ENCODE results near the gene SNRNP40. TPM values are rescaled to one million over a fixed set of nuclear protein-coding genes. Genes with fewer than 3 reads are reported as not detected.

SNRNP40 gene
- total and polyA plus RNA-seq, 2 donors (not counting 3 experiments of a cell fraction or from before 2014, with no cell fraction given) = 66.3 to 78.1 TPM

DNA sequence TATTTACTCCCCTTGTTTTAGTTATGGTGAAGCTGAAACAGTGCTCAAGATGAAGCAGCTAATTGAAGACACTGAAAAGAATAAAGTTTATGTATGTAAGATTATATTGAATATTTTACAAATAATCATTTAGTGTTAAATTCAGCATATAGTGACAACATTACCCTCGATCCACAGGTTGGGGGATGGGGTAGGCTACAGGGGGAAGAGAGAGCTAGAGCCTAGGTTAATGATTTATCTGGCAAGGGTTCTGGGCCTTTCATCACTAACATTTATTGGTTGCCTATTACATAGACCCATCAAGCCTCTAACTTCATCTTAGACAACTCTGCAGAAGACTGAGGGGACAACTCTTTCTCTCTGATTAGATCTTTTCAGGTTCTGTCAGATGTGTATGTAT, 21.6 kb upstream of the SNRNP40 start:
- CTCF ChIA-PET = interaction anchor here (0.9 kb wide), 1 partner anchor 22 kb away, joined by 3 read pairs; the partner anchor contains the start of genes SNRNP40 and ZCCHC17
- POLR2A ChIA-PET = no interaction called here
- BruUV-seq (replicated peaks) = no TSS peak

More for the DNA sequence above, 21.6 kb upstream of the SNRNP40 start:
- no peaks in the 10 kb centered on the region for H4K20me1 ChIP-seq (replicated peaks; ENCODE audit: control insufficient read depth, extremely low read depth, insufficient read depth, low read length)
- no peak overlapping the region for H3K9ac ChIP-seq (replicated peaks; ENCODE audit: extremely low read depth, insufficient read depth, low read length)
- FAIRE-seq = no peak
- H3K36me3 ChIP-seq (ENCODE audit: control insufficient read depth in 2 of 2, extremely low read depth in 1 of 2, insufficient read depth in 2 of 2, low read length in 2 of 2) = peaks cover 0 to 4% of the 10 kb centered on the region in 2 experiments
- no peak for TF ChIP-seq EZH2 (IDR thresholded peaks at IDR 0.05; ENCODE audit: borderline replicate concordance, low read depth, low read length, severe bottlenecking)
- TF ChIP-seq FOS (IDR thresholded peaks at IDR 0.05; ENCODE audit: borderline replicate concordance, insufficient read depth, low read length) = no peak
- no peak for TF ChIP-seq POLR2AphosphoS5 (IDR thresholded peaks at IDR 0.05; ENCODE audit: insufficient read depth, low read depth, low read length)
- TF ChIP-seq, protein P1, sequence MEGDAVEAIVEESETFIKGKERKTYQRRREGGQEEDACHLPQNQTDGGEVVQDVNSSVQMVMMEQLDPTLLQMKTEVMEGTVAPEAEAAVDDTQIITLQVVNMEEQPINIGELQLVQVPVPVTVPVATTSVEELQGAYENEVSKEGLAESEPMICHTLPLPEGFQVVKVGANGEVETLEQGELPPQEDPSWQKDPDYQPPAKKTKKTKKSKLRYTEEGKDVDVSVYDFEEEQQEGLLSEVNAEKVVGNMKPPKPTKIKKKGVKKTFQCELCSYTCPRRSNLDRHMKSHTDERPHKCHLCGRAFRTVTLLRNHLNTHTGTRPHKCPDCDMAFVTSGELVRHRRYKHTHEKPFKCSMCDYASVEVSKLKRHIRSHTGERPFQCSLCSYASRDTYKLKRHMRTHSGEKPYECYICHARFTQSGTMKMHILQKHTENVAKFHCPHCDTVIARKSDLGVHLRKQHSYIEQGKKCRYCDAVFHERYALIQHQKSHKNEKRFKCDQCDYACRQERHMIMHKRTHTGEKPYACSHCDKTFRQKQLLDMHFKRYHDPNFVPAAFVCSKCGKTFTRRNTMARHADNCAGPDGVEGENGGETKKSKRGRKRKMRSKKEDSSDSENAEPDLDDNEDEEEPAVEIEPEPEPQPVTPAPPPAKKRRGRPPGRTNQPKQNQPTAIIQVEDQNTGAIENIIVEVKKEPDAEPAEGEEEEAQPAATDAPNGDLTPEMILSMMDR (IDR thresholded peaks at IDR 0.05; ENCODE audit: extremely low read depth in 1 of 2, insufficient read depth in 1 of 2, low read depth in 1 of 2, low read length in 2 of 2) = no peak
- no peak for TF ChIP-seq MAX (IDR thresholded peaks at IDR 0.05; ENCODE audit: insufficient read depth, insufficient read length)
- TF ChIP-seq POLR2A (IDR thresholded peaks at IDR 0.05; ENCODE audit: low read depth, low read length) = no peak
- TF ChIP-seq GATA2 (IDR thresholded peaks at IDR 0.05; ENCODE audit: insufficient read depth, insufficient read length, low read depth, low read length) = no peak
- TF ChIP-seq MYC (IDR thresholded peaks at IDR 0.05; ENCODE audit: low read depth, low read length) = no peak
- TF ChIP-seq JUN (IDR thresholded peaks at IDR 0.05; ENCODE audit: borderline replicate concordance, insufficient read depth, insufficient read length, low read depth) = no peak
- H3K4me3 ChIP-seq (replicated peaks in 1 of 3; ENCODE audit: insufficient read depth in 1 of 3, low read depth in 1 of 3, low read length in 3 of 3) = no peak overlapping the region
- H3K4me1 ChIP-seq (ENCODE audit: control insufficient read depth, extremely low read depth, insufficient read depth, low read length) = no peaks in the 10 kb centered on the region
- dilution Hi-C loops (cut with MboI; ENCODE audit: extremely low pct_ligation_motif_present, low sequenced_read_pairs) = no loop called here
- no peaks in the 10 kb centered on the region for H3K9me1 ChIP-seq (replicated peaks; ENCODE audit: control insufficient read depth, extremely low read depth, insufficient read depth, low read length)
- no peaks in the 10 kb centered on the region for H3K9me3 ChIP-seq (replicated peaks; ENCODE audit: control insufficient read depth, insufficient read depth, low read length)
- H3K27ac ChIP-seq (ENCODE audit: insufficient read depth, low read depth, low read length) = no peak overlapping the region
- H3K27me3 ChIP-seq (ENCODE audit: control insufficient read depth in 2 of 2, insufficient read depth in 2 of 2, low read length in 2 of 2) = no peaks in the 10 kb centered on the region
- H3K79me2 ChIP-seq (ENCODE audit: control insufficient read depth, insufficient read depth, low read length) = no peaks in the 10 kb centered on the region
- H3K4me2 ChIP-seq (ENCODE audit: insufficient read depth, low read length) = no peak overlapping the region
- H2AFZ ChIP-seq (ENCODE audit: low read depth, low read length) = no peak overlapping the region
- intact Hi-C loops (cut with micrococcal nuclease) = no loop called here
- no peak for DNase-seq (ENCODE audit: low read depth, low spot score)
